Heart left ventricle (tissue), 13 donors: ENCODE results near the gene MCL1.

Experiments used
- CTCF ChIP-seq, 12 donors: fragments of 200-600 bp; sonication (generic) in 4 of 12; IDR thresholded peaks; one replicate each; pipeline versions ENCODE4 v1.5.0 to v1.8.0; 2018 to 2022; ENCODE audit warnings: antibody characterized with exemption in 12 of 12, mild to moderate bottlenecking in 5 of 12
- POLR2A ChIP-seq, 2 donors: fragments of 450-650 bp; IDR thresholded peaks; one replicate each; pipeline ENCODE4 v1.6.1; 2017; ENCODE audit warnings: antibody characterized with exemption in 2 of 2, mild to moderate bottlenecking in 2 of 2, moderate library complexity in 2 of 2
- donor health status: ischemic (EF 13 %, LVEDD 7.1; RV severe dilation, severe dysfunction).
- donor health status: DM: no; HTN: yes; CAD: no.
- donor health status: DM: no; HTN: no; CAD: no.
- donor health status: ischemic (EF 25% LVEDD 6.9; RV normal size, moderate dysfunction).
- donor health status: ischemic (EF 25% LVEDD 5.7; RV mildly dilated, moderate dysfunction).
- donor health status: ischemic (EF 35%, LVEDD 5.7; RV mildly dilated, moderate dysfunction).
- donor health status: nonischemic (EF 11% LVEDD 7.7; RV severe dilation, severe dysfunction).
- donor health status: DM: yes; HTN: yes; CAD: no.
- donor health status: PGD.
- donor health status: ischemic (EF 29% LVEDD 5.4; RV normal size, mild dysfunction).
- donor health status: nonischemic (EF 23%, LVEDD 6.1; RV moderate dilation, normal function).

DNA sequence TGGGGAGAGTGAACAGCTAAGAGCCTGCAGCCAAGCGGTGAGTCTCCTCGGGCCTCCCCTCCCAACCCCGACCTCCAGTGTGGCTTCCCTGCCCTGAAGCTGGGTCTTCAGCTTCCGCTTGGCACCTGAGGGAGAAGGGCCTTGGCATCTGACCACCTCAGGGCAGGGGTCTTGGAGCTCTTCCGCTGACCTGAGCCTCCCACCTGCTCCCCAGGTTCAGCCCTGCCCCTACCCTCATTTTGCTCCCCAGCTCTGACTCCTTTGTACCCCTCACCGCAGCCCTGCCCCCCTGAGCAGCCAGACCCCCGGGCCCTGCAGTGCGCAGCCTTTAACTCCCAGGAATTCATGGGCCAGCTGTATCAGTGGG, 25.3 kb downstream of the MCL1 start:
- TF ChIP-seq CTCF (IDR thresholded peaks at IDR 0.05), result no peak
- TF ChIP-seq POLR2A (IDR thresholded peaks at IDR 0.05), result no peak
